ENCODE data around the gene TANGO6.
"Not testable (repeated sequence)": the region's sequence is repeated elsewhere in the genome, so short reads cannot be mapped to it uniquely, and the experiment has no call there.

The TANGO6 gene

GRCh38 chr16:69124961-69125360 is 281.6 kb downstream of the TANGO6 start:
- not testable (repeated sequence) for DNase-seq

- no peak for DNase-seq
Measured at GRCh38 chr16:69126221-69126620, 282.9 kb downstream of the TANGO6 start.

GRCh38 chr16:69126801-69127200 is 283.5 kb downstream of the TANGO6 start:
- not testable (repeated sequence) for DNase-seq

GRCh38 chr16:69127966-69128510 is 284.7 kb downstream of the TANGO6 start:
- no peak for DNase-seq

- DNase-seq, result no peak
Measured at GRCh38 chr16:69130461-69130860, 287.1 kb downstream of the TANGO6 start.

GRCh38 chr16:69131167-69131838 is 288.0 kb downstream of the TANGO6 start:
- peak in 1 of 2 donors; percentile 14 for DNase-seq

GRCh38 chr16:69131839-69132423 is 288.6 kb downstream of the TANGO6 start:
- peak; percentile 62 to 74 for DNase-seq

- DNase-seq, result peak; percentile 84 to 85
Measured at GRCh38 chr16:69132424-69133252, 289.3 kb downstream of the TANGO6 start, which contains the start of the genes CHTF8 and UTP4. Gene CHTF8 (minus strand): TSS chr16:69132588. CDS start chr16:69121458, 11,130 bp downstream. Gene UTP4 (plus strand): TSS chr16:69132649. CDS start chr16:69133460, 811 bp downstream.

- DNase-seq, result no peak
Measured at GRCh38 chr16:69133373-69133954, 290.1 kb downstream of the TANGO6 start.

Data from CD4-positive, alpha-beta T cell treated with Interleukin-1 beta for 1 hour (primary cell).